Activated naive CD4-positive, alpha-beta T cell (primary cell): Measurements from ENCODE around the gene TRAM2.

ENCODE experiments used
- DNase-seq, 4 experiments: peaks; one replicate each; lab custom pipeline; 2025; lab: John Stamatoyannopoulos, UW

Gene TRAM2

DNA sequence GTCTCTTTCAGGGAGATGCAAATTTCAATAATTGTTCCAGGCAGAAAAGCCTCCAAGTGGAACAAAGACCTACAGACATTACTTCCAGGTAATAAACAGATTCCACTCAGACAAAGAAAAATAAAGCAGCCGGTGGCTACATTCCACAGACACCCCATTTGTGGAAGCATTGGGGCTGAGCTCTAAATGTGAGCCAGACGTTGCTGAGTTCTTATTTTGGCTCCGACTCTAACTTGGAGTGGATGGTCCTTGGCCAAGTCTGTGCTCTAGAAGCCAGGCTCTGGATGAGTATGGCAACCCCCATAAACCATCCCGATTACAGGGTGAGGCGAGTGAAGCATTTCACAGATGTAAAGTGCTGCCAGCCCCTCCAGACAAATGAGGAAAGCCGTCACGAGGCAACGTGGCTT lies 6.6 kb downstream of the TRAM2 start:
- no peak for DNase-seq

DNA sequence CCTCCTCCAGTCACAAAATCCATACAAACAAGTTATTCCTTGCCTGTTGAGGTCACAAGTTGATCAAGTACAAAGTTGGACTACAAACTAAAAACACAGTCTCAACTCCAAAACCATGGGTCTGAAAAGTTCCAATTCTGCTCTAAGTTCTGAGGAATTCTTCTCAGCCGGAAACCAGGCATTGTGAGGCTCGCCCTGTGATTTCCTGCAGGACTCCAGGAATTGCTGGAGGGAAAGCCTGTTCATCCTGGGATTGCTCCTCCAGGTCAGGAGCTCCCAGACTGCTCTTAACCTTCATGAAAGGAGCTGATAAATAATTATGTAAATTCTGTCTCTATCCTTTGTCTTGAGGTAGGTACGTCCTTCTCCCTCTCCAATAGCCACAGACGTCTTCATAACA lies 8.5 kb downstream of the TRAM2 start:
- DNase-seq = no peak

DNA sequence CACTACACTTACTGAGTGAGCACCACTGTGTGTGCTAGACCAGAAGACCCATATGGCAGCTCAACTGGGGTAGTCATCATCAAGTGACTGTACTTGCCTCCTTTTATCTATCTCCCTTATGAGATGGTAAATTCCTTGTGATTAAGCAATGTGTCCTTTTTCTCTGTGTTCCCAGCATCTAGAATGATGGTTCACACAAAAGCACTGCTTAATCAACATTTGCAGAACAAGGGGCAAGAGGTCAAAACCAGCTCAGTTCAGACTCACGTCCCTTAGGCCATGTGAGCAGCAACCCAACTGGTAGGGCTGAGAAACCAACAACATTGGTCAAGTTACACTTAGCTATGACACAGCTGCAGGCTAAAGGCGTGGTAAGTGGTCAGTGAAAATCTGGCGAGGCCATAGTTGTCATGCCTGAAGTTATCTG lies 10.0 kb downstream of the TRAM2 start:
- no peak for DNase-seq

DNA sequence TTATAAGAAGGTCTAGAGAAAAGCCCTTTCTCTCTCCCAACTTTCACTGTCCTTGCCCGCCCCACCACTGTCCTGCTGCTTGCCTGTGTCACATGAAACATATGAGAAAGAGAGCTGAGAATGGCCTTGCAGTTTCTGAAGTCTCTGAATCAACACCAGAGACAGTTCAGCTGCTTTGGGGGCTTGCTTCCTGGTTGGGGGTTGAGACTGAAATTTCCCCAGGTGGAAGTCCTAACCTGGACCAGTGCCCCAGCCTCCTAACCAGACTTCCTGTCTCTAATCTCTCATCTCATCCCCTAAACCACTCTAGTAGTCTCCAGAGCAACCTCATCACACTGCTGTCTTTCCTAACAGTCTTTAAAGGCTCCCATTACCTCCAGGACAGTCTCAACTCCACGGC lies 10.7 kb downstream of the TRAM2 start:
- DNase-seq = no peak

DNA sequence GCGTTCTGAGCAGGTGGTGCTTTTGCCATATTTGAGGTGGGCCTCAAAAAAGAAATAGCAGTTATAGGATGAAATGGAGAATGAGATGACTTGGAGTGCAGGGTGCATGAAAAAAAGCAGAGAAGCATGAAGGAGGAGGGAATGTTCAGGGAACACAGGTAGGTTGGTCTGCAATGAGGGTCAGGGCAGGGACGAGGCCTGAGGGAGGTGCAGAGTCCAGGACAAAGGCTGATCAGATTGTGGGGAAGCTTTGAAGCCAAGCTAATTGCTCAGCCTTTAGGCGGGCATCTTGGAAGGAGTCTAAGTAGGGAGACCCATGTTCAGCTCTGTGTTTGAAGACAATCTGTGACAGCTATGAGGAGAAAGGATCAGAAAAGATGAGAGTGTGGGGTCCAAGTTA lies 12.0 kb downstream of the TRAM2 start:
- DNase-seq = no peak

DNA sequence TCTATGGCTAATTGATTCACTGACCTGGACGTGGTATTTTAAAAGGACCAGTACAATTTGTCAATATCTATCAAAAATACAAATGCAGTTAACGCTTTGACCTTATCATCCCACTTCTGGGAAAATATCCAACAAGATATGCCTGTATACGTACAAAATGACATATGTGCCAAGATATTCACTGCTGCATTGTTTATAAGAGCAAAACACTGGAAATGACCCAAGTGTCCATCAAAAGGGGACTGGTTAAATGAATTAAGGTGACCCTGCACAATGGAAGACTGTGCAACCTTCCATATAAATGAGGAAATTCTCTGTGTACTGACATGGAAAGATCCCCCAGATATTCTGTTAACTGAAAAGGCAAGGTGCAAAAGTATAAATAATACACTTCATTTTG lies 13.9 kb downstream of the TRAM2 start:
- no peak for DNase-seq

DNA sequence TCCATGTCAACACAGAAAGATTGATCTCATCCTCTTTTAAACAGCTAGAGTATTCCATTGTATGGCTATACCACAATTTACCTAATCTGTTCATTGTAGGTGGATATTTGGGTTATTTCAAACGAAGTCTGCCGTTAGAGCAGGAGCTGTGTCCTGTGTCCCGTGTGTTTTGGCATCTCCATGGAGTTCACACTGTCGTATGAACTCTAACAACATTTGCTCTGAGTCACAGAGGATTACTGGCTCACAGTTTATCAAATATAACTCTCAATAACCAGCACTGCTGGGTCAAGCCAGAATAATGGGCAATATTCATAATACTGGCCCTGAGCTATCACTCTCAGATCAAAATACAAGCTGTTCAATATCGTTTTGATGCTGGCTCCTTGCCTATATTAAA lies 16.4 kb downstream of the TRAM2 start:
- DNase-seq = no peak

DNA sequence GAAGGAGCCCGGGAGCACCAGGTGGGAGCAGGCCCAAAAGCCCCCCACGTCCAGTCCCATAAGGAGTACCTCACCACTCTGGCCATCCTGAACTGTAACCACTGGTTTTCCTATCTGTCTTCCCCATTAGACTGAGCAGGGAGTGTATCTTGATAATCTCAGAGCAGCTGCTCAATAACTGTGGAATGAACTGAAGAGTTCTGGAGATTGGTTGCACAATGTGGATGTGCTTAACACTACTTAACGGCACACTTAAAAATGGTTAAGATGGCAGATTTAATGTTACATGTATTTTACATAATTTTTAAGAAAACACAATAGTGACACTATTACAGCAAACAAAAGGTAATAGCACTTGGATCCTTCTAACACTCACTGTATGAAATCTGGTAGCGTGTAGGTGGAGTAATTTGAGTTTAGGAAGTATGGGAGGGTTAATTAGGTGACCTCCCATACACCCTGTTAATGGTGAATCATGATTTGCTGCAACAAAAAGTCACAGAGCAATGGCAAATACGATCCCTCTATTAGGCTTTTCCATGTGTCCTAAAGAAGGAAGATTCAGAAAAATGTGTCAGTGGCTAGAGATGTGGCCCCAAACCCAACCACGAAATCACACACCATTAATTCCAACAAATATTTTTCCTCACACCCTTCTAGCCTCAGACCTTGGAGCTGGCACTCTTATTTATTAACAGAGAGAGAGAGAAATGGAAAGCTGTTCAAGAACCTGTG lies 18.4 kb downstream of the TRAM2 start:
- DNase-seq = no peak

DNA sequence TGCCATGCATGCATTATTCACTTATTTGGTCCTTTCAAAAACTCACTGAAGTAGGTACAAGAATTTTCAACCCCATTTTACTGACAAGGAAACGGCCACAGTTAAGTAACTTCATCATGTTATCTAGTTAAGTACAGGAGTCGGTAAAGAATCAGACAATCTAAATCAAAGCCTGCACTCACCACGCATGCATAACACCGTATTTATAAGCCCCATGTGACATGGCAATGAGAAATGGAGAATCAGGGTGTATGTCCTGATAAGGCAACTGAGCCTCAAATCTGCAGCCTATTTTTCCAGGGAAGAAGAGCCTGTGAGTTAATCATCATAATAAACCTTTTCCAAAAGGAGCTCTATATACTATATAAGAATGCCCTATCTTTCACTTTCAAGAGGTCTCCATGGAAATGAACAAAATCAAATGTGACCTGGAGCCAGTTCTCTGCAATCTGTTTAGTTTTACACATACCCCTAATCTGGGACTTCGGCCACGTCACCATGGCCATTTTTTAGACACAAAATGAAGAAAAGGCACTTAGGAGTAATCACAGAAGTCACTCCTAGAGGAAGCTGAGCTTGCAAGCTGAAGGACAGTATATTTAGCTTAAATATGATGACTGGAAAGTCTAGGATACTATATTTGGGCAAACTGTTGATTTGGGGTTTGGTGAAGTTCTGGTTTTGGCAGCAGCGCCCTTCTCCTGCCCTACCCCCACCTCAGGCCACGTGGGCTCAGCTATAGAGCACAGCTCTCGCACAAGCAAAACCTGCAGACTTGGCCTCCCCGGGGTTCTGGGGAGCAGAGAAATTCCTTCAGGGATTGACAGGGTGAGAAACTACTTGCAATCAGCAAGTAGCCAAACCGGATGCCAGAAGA lies 19.2 kb downstream of the TRAM2 start:
- no peak for DNase-seq

DNA sequence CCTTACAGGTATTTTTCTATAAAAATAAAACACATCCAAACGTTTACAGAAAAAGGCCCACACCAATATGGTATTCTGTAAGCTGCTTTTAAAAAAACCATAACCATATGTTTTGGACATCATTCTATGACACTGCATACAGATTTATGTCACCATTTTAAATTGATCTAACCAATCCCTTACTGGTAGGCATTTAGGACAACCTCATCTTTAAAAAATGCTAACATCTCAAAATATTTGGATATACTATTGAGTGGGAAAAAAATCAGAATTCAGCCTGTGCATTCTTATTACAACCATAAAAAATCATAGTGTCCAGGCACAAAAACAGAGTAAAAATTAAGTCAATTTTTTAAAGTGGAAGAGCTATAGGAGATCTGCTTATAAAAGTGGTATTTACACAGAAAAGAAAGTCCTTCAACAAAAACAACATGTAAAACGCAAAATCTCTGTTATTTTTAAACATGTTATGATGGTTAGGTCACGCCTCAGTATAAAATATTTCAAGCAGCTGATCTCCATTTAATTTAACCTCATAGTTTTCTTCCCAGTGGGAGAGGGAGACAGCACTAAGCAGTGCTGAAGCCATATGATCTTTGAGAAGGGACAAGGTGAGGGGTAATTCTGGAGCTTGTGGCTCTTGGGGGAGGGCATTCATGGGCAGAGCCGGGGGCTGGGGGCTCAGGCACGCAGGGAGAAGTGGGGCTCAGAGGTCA lies 21.2 kb downstream of the TRAM2 start:
- DNase-seq = no peak

DNA sequence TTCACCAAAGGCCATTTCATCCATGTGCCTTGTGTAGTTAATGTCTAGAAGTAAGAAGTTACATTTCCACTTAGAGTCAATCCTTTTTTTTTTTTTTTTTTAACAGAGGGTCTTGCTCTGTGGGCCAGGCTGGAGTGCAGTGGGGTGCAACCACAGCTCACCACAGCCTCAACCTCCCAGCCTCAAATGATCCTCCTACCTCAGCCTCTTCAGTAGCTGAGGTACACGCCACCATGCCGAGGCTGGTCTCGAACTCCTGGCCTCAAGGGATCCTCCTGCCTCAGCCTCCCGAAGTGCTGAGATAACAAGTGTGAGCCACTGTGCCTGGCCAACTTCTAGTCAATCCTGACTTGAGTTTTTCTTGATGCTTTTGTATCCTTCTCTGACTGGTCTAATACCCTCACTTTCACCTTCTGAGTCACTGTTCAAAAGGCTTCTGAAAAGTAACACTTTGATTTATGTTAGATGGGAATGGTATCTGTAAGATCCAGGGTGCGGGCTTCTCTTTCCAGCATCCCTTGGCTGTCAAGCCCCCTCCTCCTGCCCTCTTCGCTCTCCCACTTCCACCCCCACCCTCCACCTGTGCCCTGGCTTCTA lies 22.1 kb downstream of the TRAM2 start:
- no peak for DNase-seq

DNA sequence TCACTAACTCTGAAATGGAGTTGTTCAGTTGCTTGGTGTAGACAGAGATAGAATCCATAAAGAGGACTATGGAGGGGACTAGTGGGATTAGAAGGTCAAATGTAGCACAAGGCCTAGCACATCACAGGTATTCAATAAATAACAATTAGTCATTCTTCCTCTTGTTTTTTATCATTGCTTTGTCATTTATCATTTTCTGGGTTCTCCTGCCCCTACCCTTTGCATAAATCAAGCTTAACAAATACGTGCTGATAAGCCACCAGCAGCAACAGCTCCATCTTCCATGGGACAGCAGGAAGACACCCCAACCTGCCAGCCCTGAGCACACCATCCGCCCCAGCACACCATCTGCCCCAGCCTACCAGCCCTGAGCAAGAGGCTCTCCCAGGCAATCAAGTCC lies 23.1 kb downstream of the TRAM2 start:
- DNase-seq = no peak

DNA sequence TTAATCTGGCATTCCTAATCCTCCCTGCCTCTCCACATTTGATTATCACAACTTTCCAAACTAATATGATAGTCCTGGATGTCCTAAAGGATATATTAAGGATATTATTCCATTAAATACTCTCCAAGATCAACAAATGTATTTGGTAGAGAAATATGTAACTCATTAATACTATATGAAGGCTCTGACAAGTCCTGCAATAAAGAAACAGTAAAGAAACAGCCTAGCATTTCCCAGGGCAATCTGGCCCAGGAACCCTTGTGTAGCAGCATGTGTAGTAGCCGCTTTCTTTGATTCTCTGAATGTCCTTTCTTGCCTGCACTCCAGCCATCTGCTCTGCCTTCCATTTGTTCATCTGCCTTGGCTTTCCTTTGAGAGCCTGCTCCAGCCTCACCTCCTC lies 23.7 kb downstream of the TRAM2 start:
- no peak for DNase-seq

DNA sequence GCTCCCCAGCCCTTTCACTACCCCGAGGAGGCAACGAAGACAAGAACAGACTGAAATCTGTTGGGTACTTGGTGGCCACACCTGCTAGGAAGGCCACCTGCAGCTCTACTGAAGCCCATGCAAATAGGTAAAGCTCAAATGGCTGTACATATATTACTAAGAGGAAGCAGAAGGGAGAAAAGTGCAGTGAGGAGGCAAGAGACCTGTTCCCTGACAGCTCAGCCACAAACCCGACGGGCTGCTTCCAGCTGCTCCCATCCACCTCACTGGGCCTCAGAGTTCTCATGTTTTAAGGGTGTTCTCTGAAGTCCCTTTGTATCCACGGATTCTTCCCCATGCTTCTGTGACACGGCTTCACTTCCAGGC lies 24.6 kb downstream of the TRAM2 start:
- DNase-seq = no peak

DNA sequence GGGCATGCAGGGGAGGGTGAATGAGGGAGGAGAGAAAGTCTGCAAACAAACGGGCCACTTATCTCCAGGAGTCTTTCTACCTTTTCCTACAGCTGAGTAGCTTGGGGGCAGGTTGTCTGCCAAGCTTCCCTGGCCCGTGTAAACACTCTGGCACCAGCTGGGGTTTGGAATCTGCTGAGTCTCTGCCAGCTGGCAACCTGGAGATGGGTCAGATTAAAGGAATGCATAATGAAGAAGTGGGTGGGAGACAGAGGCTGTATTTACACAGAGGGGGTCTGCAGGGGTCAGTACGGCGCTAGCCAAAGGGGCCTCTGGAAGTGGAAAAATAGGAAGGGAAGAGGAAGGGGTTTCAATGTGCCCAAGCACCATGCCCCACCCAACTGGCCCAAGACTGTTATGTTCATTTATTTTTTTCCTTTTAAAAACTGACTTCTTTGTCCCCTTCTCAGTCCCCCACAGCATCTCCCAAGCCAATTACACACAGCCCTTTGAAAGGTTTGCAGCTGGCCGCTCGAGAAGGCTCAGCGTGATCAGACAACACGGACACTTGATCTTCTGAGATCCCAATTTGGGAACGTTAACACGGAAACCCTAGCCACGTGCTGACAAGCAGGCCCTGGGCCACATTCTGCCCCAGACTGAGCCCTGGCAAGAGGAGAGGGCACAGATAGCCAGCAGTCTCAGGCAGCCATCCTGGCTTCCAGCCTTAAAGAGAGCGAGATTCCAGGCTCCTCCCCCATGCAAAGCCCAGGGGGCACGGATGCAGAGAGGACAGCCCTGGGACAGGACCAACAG lies 25.2 kb downstream of the TRAM2 start:
- no peak for DNase-seq

DNA sequence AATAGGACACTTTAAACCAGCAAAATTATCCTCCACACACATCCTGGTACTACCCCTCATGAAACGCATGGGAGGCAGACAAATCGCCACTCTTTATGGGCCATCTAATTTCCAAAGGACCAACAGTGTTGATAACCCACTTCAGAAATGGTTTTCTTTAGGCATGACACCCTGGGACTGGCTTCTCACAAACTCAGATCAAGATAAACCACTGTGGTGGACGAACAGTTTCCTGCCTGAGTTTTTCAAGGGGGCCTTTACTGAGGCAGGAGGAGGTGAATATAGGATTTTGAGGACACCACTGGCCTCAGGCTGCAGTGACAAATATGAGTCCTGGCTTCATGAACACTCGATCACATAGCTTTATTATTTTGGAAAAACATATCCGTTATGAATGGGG lies 26.0 kb downstream of the TRAM2 start:
- DNase-seq = no peak

DNA sequence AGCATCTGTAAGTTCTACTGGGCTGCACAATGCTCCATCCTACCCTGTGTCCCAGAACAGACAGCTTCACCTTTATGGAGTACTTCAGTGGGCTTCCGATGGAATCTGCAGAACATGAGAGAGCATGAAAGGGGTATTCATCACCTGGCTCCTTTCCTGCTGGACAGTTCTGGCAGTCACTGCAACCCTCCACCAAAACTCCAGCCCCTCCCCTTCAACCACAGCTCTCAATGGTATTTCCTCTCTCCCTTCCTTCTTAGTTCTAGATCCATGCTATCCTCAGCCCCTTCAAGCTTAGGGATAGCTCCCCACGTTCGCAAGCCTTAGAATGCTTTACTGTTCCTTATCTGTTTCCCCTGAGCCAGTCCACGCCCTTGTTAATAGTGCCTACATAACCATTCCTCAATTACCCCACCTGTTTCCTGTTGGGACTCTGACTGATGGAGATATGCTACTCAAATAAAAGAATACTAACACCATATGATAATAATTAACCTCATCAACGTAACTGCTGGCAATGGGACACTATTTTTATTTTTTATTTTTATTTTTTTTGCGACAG lies 26.8 kb downstream of the TRAM2 start:
- DNase-seq = no peak

DNA sequence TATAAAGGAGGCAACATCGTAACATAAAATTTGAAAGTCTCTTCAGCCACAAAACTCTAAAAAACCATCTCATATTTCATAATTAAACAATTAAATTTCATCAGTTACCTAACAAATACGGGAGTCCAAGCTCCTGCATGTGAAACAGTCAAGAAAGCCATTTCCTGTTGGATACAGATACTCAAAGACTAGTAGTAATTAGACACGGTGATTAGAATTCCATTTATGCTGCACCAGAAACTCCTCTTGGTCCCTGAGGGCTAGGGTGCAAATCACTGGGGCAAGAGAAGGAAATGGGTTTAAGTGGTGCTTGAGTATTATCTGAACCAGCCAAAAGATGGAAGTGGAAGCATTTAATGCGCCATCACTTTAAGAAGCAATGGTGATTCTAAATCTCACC lies 27.4 kb downstream of the TRAM2 start:
- DNase-seq = no peak

DNA sequence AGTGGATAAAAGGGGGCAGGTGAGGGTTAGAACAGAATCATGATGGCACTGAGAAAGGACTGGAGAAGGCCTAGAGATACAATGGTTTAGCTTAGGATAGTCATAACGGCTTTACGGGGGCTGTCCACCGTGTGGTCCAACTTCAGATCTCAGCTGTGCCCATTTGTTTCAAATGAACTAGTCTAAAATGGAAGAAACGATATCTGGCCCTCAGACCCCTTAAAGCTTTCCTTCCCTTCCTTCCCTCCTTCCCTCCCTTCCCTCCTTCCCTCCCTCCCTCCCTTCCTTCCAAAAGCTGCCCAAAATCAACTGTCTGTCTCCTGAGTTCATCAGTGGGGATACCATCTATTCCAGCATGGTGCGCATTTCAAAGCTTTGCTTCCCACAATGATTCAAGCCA lies 27.9 kb downstream of the TRAM2 start:
- no peak for DNase-seq

DNA sequence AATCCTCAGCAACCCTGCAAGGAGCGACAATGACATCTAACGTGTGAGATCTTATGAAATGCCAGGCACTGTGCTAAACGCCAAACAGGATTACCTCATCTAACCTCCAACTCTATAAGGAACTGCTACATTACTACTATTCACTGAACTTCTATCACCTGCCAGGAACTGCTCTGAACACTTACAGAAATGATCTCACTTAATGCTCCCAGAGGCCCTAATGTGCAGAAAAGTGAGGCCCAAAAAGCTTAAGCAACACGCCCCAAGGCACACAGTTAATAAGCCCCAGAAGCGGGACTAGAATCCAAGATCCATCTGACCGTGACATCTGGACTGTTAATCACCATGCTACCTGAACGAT lies 28.5 kb downstream of the TRAM2 start:
- DNase-seq = no peak

DNA sequence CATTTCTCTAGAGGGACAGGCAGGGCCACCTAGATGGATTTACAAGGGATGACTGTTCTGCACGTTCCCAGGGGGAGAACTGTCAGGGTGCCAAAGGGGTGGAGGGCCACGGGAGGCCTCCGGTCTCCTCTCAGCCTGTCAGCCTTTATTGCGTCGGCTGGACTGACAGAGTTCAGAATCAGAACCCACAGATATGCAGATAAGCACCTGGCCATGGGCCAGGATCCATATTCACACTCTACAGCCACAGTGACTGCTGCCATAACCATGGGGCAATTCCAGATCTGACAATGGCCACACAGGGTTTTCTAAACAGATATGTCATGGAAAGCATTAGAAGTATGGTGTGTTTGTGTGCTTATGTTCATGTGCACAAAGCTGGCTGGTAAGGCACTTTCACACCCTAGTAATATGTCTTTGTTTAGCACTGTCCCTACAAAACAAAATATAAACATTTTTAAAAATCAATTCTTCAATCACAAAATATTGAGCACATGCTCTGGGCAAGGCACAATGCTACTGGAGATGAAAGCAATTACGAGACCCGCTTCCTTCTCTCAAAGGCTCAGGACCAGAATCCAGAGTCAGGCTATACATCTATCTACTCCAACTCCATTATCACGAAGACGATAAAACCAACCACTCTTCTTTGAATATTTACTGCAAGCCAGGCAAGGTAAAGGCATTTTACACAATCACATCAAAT lies 29.1 kb downstream of the TRAM2 start:
- no peak for DNase-seq
